Astrocyte (in vitro differentiated cells and primary cell): ENCODE data around the gene GLYAT. TPM values are rescaled to one million over a fixed set of nuclear protein-coding genes. Genes with fewer than 3 reads are reported as not detected.
"Not testable (repeated sequence)": the region's sequence is repeated elsewhere in the genome, so short reads cannot be mapped to it uniquely, and the experiment has no call there.

Experiments
- DNase-seq: peaks from one replicate; pipeline ENCODE4 v3.0.0-alpha.2; 2010; ENCODE audit warnings: low read depth
- FAIRE-seq: peaks from 2 replicates; lab custom pipeline; 2011; peaks lifted over from hg19 to GRCh38; lab: Jason Lieb, UNC
- H2AFZ ChIP-seq: 2 replicates; pipeline ENCODE4 v1.6.0; 2012; ENCODE audit warnings: low read depth, low read length, inconsistent platforms
- H3K27ac ChIP-seq: 2 replicates; pipeline ENCODE4 v1.5.1; 2011; ENCODE audit warnings: low read depth, low read length, inconsistent platforms
- H3K27me3 ChIP-seq: 2 replicates; pipeline ENCODE4 v1.6.0; 2011; ENCODE audit warnings: low read length, inconsistent platforms; ENCODE audit not compliant: insufficient read depth
- H3K36me3 ChIP-seq: 2 replicates; pipeline ENCODE4 v1.5.1; 2011; ENCODE audit warnings: low read length, inconsistent platforms; ENCODE audit not compliant: insufficient read depth
- H3K4me1 ChIP-seq: 2 replicates; pipeline ENCODE4 v1.5.1; 2011; ENCODE audit warnings: low read length, inconsistent platforms; ENCODE audit not compliant: insufficient read depth
- H3K4me2 ChIP-seq: 2 replicates; pipeline ENCODE4 v1.6.0; 2012; ENCODE audit warnings: low read length, inconsistent platforms
- H3K4me3 ChIP-seq: 2 replicates; pipeline ENCODE4 v1.5.1; 2011; ENCODE audit warnings: low read depth, mild to moderate bottlenecking, low read length, inconsistent platforms; ENCODE audit not compliant: insufficient read depth
- H3K79me2 ChIP-seq: 2 replicates; pipeline ENCODE4 v1.6.0; 2012; ENCODE audit warnings: mild to moderate bottlenecking, low read length, inconsistent platforms; ENCODE audit not compliant: insufficient read depth
- H3K9ac ChIP-seq: 2 replicates; pipeline ENCODE4 v1.6.0; 2012; ENCODE audit warnings: mild to moderate bottlenecking, low read length, inconsistent platforms
- H3K9me3 ChIP-seq: 2 replicates; pipeline ENCODE4 v1.5.1; 2012; ENCODE audit warnings: low read depth, mild to moderate bottlenecking, low read length, inconsistent platforms; ENCODE audit not compliant: insufficient read depth
- H4K20me1 ChIP-seq: 2 replicates; pipeline ENCODE4 v1.6.0; 2012; ENCODE audit warnings: low read length, inconsistent platforms; ENCODE audit not compliant: insufficient read depth
- H3K27ac Mint-ChIP-seq: one replicate; pipeline ENCODE4 v1.8.0; 2021; ENCODE audit warnings: mild to moderate bottlenecking, mixed read lengths; ENCODE audit not compliant: unreplicated experiment
- H3K27me3 Mint-ChIP-seq: one replicate; pipeline ENCODE4 v1.8.0; 2021; ENCODE audit warnings: low read depth, mixed read lengths; ENCODE audit not compliant: unreplicated experiment
- H3K36me3 Mint-ChIP-seq: one replicate; pipeline ENCODE4 v1.8.0; 2021; ENCODE audit warnings: low read depth, mixed read lengths; ENCODE audit not compliant: unreplicated experiment
- H3K4me1 Mint-ChIP-seq: one replicate; pipeline ENCODE4 v1.8.0; 2021; ENCODE audit warnings: low read depth, mixed read lengths; ENCODE audit not compliant: unreplicated experiment
- H3K4me3 Mint-ChIP-seq: one replicate; pipeline ENCODE4 v1.8.0; 2021; ENCODE audit warnings: mild to moderate bottlenecking, moderate library complexity, mixed read lengths; ENCODE audit not compliant: unreplicated experiment
- H3K9me3 Mint-ChIP-seq: one replicate; pipeline ENCODE4 v1.8.0; 2021; ENCODE audit warnings: mild to moderate bottlenecking, mixed read lengths; ENCODE audit not compliant: unreplicated experiment
- EZH2 ChIP-seq: IDR thresholded peaks from 2 replicates; pipeline ENCODE4 v1.6.1; 2012; ENCODE audit warnings: mild to moderate bottlenecking, low read length, inconsistent platforms; ENCODE audit not compliant: insufficient read depth
- total RNA-seq: library from RNA; stranded (reverse); gene quantifications from 2 replicates; pipeline ENCODE4 v1.2.1, GENCODE V29; 2021
- TF ChIP-seq, protein P1 (sequence below): IDR thresholded peaks from 2 replicates; pipeline ENCODE4 v1.5.1; 2011; ENCODE audit warnings: low read depth, mild to moderate bottlenecking, inconsistent platforms, low read length, moderate library complexity; ENCODE audit not compliant: insufficient read depth

The GLYAT gene
- total RNA-seq, 1 donor from 2014 or later, result not detected

DNA sequence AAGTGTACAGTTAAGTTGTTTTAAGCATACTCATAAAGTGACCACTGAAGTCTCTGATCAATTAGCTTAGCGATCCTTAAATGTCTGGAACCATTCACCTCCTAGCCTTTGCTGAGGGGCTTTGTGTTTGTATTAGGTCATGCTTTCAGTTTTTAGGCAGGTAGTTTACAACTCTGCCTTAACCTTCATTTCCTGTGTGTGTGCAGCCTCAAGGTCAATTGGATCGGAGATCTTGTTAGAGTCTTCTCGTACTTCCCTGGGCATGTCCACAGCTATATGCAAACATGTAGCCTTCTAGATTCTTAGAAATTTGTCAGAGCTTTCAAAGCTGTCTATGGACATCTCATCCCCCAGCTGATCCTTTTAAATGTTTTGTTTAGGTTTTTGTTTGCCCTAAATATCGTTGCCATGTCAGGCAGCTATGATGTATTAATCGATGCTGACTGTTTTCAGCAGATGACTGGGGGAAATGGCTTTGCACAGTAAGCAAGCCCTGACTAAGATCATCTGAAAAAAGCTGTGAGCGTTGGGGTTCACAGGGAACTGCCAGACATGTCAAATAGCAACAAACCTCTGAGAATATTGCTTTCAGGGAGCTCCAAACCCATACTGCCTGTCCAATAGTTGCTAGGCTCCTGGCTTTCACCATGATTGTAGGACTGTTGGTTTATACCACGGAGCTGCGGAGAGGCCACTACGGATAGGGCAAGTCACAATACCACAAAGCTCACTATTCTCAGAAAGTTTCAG is 45.6 kb downstream of the GLYAT start:
- Mint-ChIP-seq H3K4me3 (no peak overlapping the region), H3K27ac (no peak overlapping the region), H3K9me3 (peaks cover 1% of the 10 kb centered on the region), H3K4me1 (peaks cover 14% of the 10 kb centered on the region), H3K27me3 (peaks cover under 1% of the 10 kb centered on the region), H3K36me3 (no peaks in the 10 kb centered on the region)
- no peak overlapping the region for H3K27ac ChIP-seq
- no peaks in the 10 kb centered on the region for H4K20me1 ChIP-seq
- no peak overlapping the region for H3K4me3 ChIP-seq
- no peak overlapping the region for H3K4me2 ChIP-seq
- H3K9me3 ChIP-seq, result no peaks in the 10 kb centered on the region
- no peaks in the 10 kb centered on the region for H3K27me3 ChIP-seq
- no peak for DNase-seq
- H2AFZ ChIP-seq, result no peak overlapping the region
- H3K4me1 ChIP-seq, result no peaks in the 10 kb centered on the region
- TF ChIP-seq, protein P1, sequence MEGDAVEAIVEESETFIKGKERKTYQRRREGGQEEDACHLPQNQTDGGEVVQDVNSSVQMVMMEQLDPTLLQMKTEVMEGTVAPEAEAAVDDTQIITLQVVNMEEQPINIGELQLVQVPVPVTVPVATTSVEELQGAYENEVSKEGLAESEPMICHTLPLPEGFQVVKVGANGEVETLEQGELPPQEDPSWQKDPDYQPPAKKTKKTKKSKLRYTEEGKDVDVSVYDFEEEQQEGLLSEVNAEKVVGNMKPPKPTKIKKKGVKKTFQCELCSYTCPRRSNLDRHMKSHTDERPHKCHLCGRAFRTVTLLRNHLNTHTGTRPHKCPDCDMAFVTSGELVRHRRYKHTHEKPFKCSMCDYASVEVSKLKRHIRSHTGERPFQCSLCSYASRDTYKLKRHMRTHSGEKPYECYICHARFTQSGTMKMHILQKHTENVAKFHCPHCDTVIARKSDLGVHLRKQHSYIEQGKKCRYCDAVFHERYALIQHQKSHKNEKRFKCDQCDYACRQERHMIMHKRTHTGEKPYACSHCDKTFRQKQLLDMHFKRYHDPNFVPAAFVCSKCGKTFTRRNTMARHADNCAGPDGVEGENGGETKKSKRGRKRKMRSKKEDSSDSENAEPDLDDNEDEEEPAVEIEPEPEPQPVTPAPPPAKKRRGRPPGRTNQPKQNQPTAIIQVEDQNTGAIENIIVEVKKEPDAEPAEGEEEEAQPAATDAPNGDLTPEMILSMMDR, result no peak
- TF ChIP-seq EZH2, result no peak
- H3K36me3 ChIP-seq, result no peaks in the 10 kb centered on the region
- FAIRE-seq, result no peak
- no peak overlapping the region for H3K9ac ChIP-seq
- no peaks in the 10 kb centered on the region for H3K79me2 ChIP-seq

DNA sequence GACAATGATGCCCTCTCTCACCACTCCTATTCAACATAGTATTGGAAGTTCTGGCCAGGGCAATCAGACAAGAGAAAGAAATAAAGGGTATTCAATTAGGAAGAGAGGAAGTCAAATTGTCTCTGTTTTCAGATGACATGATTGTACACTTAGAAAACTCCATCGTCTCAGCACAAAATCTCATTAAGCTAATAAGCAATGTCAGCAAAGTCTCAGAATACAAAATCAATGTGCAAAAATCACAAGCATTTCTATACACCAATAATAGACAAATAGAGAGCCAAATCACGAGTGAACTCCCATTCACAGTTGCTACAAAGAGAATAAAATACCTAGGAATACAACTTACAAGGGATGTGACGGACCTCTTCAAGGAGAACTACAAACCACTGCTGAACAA is 49.1 kb downstream of the GLYAT start:
- not testable (repeated sequence) for H3K27me3 ChIP-seq, H3K9me3 Mint-ChIP-seq, H3K9me3 ChIP-seq, H3K4me3 Mint-ChIP-seq, H2AFZ ChIP-seq, H3K27ac ChIP-seq, H3K27me3 Mint-ChIP-seq, H3K4me3 ChIP-seq, H3K4me1 Mint-ChIP-seq, H3K79me2 ChIP-seq, FAIRE-seq, H3K4me2 ChIP-seq, H3K27ac Mint-ChIP-seq, H3K9ac ChIP-seq, H3K36me3 ChIP-seq, H3K4me1 ChIP-seq, DNase-seq, H4K20me1 ChIP-seq, H3K36me3 Mint-ChIP-seq

DNA sequence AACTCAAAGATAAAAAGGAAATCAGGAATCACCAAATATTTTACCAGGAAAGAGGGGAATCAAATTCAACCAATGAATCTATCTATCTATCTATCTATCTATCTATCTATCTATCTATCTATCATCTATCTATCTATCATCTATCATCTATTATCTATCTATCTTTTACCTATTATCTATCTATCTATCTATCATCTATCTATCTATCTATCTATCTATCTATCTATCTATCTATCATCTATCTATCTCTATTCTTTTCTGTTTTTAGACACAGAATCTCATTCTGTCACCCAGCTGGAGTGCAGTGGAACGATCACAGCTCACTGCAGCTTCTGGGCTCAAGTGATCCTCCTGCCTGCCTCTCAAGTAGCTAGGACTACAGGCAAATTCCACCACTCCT is 54.2 kb downstream of the GLYAT start:
- not testable (repeated sequence) for H3K4me3 Mint-ChIP-seq, H3K27me3 ChIP-seq, H3K9me3 ChIP-seq, H4K20me1 ChIP-seq, H3K4me1 Mint-ChIP-seq, H3K27ac ChIP-seq, H3K27me3 Mint-ChIP-seq, FAIRE-seq, H3K9me3 Mint-ChIP-seq, H3K4me3 ChIP-seq, H3K4me1 ChIP-seq, H3K4me2 ChIP-seq, H2AFZ ChIP-seq, H3K36me3 Mint-ChIP-seq, H3K27ac Mint-ChIP-seq, DNase-seq, H3K9ac ChIP-seq, H3K79me2 ChIP-seq, H3K36me3 ChIP-seq
